IgD-negative memory B cell (primary cell): ENCODE data around the gene RIN3. TPM values are rescaled to one million over a fixed set of nuclear protein-coding genes. Genes with fewer than 3 reads are reported as not detected.

Experiments used
- H3K27ac Mint-ChIP-seq, 3 donors: one replicate each; pipeline ENCODE4 v1.8.0; 2020 to 2022; ENCODE audit warnings: mild to moderate bottlenecking in 3 of 3, mixed read lengths in 3 of 3, moderate library complexity in 1 of 3
- H3K27me3 Mint-ChIP-seq: one replicate; pipeline ENCODE4 v1.8.0; 2021; ENCODE audit warnings: mixed read lengths
- H3K36me3 Mint-ChIP-seq: one replicate; pipeline ENCODE4 v1.8.0; 2020; ENCODE audit warnings: mild to moderate bottlenecking, mixed read lengths
- H3K4me1 Mint-ChIP-seq, 3 donors: one replicate each; pipeline ENCODE4 v1.8.0; 2020 to 2022; ENCODE audit warnings: mixed read lengths in 3 of 3, mild to moderate bottlenecking in 1 of 3
- H3K4me3 Mint-ChIP-seq, 4 donors: one replicate each; pipeline ENCODE4 v1.8.0; 2020 to 2022; ENCODE audit warnings: mild to moderate bottlenecking in 4 of 4, mixed read lengths in 4 of 4, moderate library complexity in 3 of 4
- H3K9me3 Mint-ChIP-seq, 3 donors: one replicate each; pipeline ENCODE4 v1.8.0; 2020 to 2021; ENCODE audit warnings: mixed read lengths in 3 of 3, mild to moderate bottlenecking in 1 of 3
- polyA plus RNA-seq: library from polyadenylated mRNA; unstranded; fragments of 300-500 nt; fragmentation: Illumina TruSeq; gene quantifications from one replicate; pipeline ENCODE4 v1.2.3, GENCODE V29; 2021

RIN3 gene
- polyA plus RNA-seq, 1 donor from 2014 or later: 29.4 TPM

- Mint-ChIP-seq H3K4me1 (peaks cover 43 to 45% (median 45%) of the 10 kb centered on the region in 3 donors), H3K27ac (peak overlapping the region; percentile 87 to 98 (median 97)), H3K9me3 (no peaks in the 10 kb centered on the region)
Measured at GRCh38 chr14:92651758-92652406, 138.3 kb downstream of the RIN3 start.

DNA sequence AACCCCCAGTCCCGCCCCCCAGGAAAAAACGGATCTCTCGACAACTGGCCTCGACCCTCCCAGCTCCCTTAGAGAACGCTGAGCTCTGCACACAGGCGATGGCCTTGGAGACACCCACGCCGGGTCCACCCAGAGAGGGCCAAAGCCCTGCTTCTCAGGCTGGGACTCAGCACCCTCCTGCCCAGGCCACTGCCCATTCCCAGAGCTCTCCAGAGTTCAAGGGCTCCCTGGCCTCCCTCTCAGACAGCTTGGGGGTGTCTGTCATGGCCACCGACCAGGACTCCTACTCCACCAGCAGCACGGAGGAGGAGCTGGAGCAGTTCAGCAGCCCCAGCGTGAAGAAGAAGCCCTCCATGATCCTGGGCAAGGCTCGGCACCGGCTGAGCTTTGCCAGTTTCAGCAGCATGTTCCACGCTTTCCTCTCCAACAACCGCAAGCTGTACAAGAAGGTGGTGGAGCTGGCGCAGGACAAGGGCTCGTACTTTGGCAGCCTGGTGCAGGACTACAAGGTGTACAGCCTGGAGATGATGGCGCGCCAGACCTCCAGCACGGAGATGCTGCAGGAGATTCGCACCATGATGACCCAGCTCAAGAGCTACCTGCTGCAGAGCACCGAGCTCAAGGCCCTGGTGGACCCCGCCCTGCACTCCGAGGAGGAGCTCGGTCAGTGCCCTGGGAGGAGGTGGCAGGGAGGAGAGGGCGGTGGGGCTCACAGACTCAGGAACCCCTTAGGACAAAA lies 139.0 kb downstream of the RIN3 start:
- peak overlapping the region; percentile 87 to 98 (median 97) for H3K27ac Mint-ChIP-seq
- H3K36me3 Mint-ChIP-seq: peaks cover 7% of the 10 kb centered on the region
- H3K27me3 Mint-ChIP-seq: peaks cover 2% of the 10 kb centered on the region
- no peaks in the 10 kb centered on the region for H3K9me3 Mint-ChIP-seq
- peak overlapping the region; percentile 95 to 99 (median 98) for H3K4me3 Mint-ChIP-seq
- H3K4me1 Mint-ChIP-seq: peaks cover 36 to 47% (median 43%) of the 10 kb centered on the region in 3 donors

More at GRCh38 chr14:92651758-92652406, 138.3 kb downstream of the RIN3 start:
- Mint-ChIP-seq H3K36me3 (peaks cover 7% of the 10 kb centered on the region), H3K4me3 (peak overlapping the region; percentile 95 to 99 (median 98)), H3K27me3 (peaks cover 2% of the 10 kb centered on the region)

DNA sequence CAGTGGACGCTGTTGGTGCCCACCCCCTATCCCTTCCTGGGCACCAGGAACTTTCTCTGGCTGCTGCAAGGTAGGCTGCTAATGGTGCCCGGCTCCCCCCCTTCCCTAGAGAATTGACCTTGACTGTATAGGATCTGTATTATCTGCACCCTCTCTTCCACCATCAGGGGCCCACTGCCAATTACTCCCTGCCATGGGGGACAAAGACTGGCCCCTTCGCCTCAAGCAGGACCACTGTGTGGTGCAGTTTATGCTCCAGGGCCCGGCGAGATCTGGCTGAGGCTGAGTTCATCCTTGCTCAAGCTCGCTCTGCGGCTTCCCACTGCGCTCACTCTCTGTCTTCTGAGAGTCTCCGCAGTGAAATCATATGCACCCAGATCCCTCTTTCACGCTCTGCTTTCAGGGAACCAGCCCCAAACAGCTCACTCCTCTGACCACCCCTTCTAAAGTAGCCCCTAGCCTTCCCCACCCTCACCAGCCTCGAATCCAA lies 139.6 kb downstream of the RIN3 start:
- H3K4me1 Mint-ChIP-seq: peaks cover 35 to 52% (median 47%) of the 10 kb centered on the region in 3 donors
- H3K9me3 Mint-ChIP-seq: no peaks in the 10 kb centered on the region
- peaks cover 2% of the 10 kb centered on the region for H3K27me3 Mint-ChIP-seq
- H3K27ac Mint-ChIP-seq: peak overlapping the region; percentile 87 to 97 (median 96)
- H3K4me3 Mint-ChIP-seq: peak overlapping the region; percentile 95 to 99 (median 98)
- peaks cover 7% of the 10 kb centered on the region for H3K36me3 Mint-ChIP-seq

- Mint-ChIP-seq H3K4me3 (peak overlapping the region; percentile 95 to 99 (median 98)), H3K36me3 (peaks cover 7% of the 10 kb centered on the region), H3K27ac (peak overlapping the region; percentile 67 to 97 (median 87))
Measured at GRCh38 chr14:92654239-92654901, 140.8 kb downstream of the RIN3 start.

DNA sequence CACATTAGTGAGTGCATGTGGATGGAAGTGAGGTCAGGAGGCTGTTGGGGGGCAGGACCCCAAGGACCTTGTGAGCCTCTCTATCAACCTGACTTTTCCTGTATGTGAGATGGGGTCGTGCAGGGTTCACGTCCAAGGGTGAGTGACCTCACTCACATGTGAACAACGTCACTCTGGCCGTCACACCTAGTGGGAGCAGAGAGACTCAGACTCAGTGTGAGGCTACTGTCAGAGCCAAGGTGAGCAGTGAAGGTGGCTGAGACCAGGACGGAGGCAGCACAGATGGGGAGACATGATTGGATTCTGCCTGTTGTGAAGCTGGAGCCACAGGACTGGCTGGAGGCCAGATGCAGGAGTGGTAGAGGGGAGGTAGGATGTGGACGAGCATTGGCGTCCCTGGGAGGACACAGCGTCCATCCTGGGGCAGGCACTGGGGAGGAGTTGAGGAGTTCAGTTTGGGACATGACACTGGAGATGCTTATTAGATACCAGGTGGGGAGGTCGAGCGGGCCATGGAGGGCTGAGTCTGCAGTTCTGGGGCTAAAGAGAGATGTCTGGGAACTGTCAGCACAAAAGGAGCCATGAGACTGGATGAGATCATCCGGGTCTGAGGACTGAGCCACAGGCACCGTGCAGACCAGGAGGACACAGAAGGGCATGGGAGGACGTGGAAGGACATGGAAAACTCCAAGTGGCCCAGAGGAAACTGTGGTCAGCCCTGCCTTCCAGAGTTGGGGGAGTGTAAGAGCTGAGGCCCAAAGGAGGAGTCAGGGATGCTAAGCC lies 142.0 kb downstream of the RIN3 start:
- peaks cover 2% of the 10 kb centered on the region for H3K27me3 Mint-ChIP-seq
- H3K4me3 Mint-ChIP-seq: peak overlapping the region; percentile 18 to 99 (median 80)
- peak overlapping the region; percentile 36 to 95 (median 87) for H3K27ac Mint-ChIP-seq
- H3K36me3 Mint-ChIP-seq: peaks cover 9% of the 10 kb centered on the region
- peaks cover 45 to 66% (median 59%) of the 10 kb centered on the region in 3 donors for H3K4me1 Mint-ChIP-seq
- no peaks in the 10 kb centered on the region for H3K9me3 Mint-ChIP-seq

More at GRCh38 chr14:92654239-92654901, 140.8 kb downstream of the RIN3 start:
- no peaks in the 10 kb centered on the region for H3K9me3 Mint-ChIP-seq
- H3K4me1 Mint-ChIP-seq: peaks cover 35 to 58% (median 55%) of the 10 kb centered on the region in 3 donors
- peaks cover 2% of the 10 kb centered on the region for H3K27me3 Mint-ChIP-seq

DNA sequence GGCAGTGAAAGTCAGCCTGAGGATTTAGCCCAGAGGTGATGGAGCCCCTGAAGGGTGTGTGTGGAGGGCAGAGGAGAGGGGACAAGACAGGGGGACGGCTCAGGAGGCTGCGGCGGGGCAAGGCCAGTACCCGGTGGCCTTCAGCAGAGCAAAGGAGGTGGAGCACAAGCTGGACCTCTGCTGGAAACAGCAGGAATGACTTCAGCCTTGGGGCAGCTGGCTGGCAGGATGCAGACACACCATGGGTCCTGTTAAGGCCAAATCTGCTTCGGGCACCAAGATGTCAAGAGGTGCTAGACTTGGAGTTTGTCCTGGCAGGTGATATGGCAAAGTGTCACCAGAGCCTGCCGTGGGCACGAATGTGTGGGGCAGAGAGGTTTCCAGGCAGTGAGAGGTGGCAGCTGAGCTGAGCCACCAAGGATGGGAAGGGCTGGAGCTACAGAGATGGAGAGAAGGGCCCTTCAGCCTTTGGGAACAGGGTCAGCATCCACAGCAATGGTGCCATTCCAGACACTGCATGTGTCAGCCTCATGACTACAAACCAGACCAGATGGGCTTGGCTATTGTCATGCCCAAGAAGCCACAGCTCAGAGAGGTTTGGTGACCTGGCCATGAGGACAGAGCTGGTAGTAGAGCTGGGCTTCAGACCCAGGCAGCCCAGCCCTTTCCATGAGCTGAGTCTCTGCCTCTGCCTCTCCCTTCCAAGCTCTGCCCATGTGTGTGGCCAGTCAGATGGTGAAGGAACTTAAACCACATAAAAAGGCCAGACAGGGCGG lies 142.9 kb downstream of the RIN3 start:
- peaks cover 41 to 62% (median 54%) of the 10 kb centered on the region in 3 donors for H3K4me1 Mint-ChIP-seq
- peaks cover 9% of the 10 kb centered on the region for H3K36me3 Mint-ChIP-seq
- H3K4me3 Mint-ChIP-seq: peak overlapping the region; percentile 4 to 99 (median 78)
- peaks cover 2% of the 10 kb centered on the region for H3K27me3 Mint-ChIP-seq
- H3K9me3 Mint-ChIP-seq: no peaks in the 10 kb centered on the region
- H3K27ac Mint-ChIP-seq: peak overlapping the region; percentile 78 to 95 (median 87)

- Mint-ChIP-seq H3K27ac (peak overlapping the region; percentile 44 to 87 (median 50)), H3K36me3 (peaks cover 12% of the 10 kb centered on the region), H3K27me3 (peaks cover 2% of the 10 kb centered on the region)
Measured at GRCh38 chr14:92657457-92658142, 144.0 kb downstream of the RIN3 start.

DNA sequence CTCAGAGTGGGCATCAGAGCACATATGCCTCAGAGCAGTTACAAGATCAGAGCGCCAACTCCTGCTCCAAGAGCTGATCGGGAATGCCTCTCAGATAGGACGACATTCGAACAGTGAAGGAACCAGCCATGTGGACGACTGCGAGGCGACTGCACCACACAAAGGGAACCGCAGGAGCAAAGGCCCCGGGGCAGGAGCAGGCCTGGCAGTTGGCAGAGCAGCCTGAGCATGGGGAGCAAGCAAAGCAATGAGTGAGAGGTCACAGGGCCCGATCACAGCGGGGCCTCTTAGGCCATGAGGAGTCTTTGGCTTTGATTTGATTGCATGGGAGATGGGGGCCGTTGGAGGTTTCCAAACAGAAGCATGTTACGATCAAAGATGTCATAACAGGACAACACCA lies 144.6 kb downstream of the RIN3 start:
- peaks cover 40 to 67% (median 53%) of the 10 kb centered on the region in 3 donors for H3K4me1 Mint-ChIP-seq
- H3K4me3 Mint-ChIP-seq: peak overlapping the region in 3 of 4 donors; percentile 5 to 83 (median 70)
- peaks cover 2% of the 10 kb centered on the region for H3K27me3 Mint-ChIP-seq
- peaks cover 14% of the 10 kb centered on the region for H3K36me3 Mint-ChIP-seq
- H3K9me3 Mint-ChIP-seq: no peaks in the 10 kb centered on the region
- peak overlapping the region; percentile 44 to 87 (median 65) for H3K27ac Mint-ChIP-seq

More at GRCh38 chr14:92657457-92658142, 144.0 kb downstream of the RIN3 start:
- peaks cover 41 to 67% (median 54%) of the 10 kb centered on the region in 3 donors for H3K4me1 Mint-ChIP-seq
- peak overlapping the region in 3 of 4 donors; percentile 5 to 75 (median 72) for H3K4me3 Mint-ChIP-seq
- no peaks in the 10 kb centered on the region for H3K9me3 Mint-ChIP-seq

DNA sequence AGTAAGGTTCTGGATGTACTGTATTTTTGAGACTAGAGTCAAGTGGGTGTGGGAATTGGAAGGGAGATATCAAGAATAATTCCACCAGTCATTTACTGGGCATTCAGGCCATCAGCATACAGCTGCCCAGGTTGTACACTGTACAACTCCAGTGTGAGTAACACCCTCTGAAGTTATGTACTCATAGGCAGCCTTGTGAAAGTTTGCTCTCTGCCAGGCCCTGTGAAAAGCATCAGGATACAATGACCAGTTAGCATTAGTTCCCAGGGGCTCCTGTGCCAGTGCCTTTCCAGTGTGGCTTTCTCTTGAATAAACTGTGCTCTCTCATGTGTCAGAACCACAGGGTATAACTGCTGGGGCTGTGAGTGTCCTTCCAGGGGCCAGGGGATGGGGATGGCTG lies 145.1 kb downstream of the RIN3 start:
- Mint-ChIP-seq H3K36me3 (peaks cover 13% of the 10 kb centered on the region), H3K4me1 (peaks cover 35 to 64% (median 49%) of the 10 kb centered on the region in 3 donors)

DNA sequence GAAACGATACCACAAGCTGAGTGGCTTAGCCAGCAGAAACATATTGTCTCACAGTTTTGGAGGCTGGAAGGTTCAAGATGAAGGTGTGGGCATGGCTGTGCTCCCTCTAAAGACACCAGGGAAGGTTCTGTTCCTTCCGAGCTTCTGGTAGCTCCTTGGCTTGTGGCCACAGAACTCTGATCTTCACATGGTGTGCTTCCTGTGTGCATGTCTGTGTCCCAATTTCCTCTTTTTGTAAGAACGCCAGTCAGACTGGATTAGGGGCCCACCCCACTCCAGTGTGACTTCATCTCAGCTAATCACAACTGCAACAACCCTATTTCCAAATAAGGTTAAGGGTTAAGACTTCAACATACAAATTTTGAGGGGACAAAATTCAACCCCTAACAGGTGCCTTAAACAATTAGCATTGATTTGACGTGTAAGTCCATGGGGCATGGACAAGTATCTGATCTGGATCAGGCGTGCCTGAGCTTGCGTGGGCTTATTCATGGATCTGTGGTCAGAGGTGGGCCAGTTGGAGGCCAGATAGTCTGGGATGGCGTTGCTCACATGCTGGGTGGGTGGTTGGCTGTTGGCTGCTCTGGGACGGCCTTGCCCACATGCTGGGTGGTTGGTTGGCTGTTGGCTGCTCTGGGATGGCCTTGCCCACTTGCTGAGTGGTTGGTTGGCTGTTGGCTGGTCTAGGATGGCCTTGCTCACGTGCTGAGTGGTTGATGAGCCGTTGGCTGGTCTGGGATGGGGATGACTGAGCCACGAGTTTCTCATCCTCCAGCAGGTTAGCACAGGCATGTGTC lies 146.4 kb downstream of the RIN3 start:
- Mint-ChIP-seq H3K4me3 (peak overlapping the region in 2 of 4 donors; percentile 61 to 74), H3K36me3 (peaks cover 21% of the 10 kb centered on the region), H3K27me3 (peaks cover 2% of the 10 kb centered on the region), H3K4me1 (peaks cover 34 to 66% (median 47%) of the 10 kb centered on the region in 3 donors), H3K27ac (peak overlapping the region; percentile 81 to 87 (median 85)), H3K9me3 (no peaks in the 10 kb centered on the region)

More for the DNA sequence above, 145.1 kb downstream of the RIN3 start:
- peak overlapping the region; percentile 44 to 87 (median 65) for H3K27ac Mint-ChIP-seq
- H3K4me3 Mint-ChIP-seq: peak overlapping the region in 3 of 4 donors; percentile 63 to 83 (median 74)
- H3K9me3 Mint-ChIP-seq: no peaks in the 10 kb centered on the region
- H3K27me3 Mint-ChIP-seq: peaks cover 2% of the 10 kb centered on the region

DNA sequence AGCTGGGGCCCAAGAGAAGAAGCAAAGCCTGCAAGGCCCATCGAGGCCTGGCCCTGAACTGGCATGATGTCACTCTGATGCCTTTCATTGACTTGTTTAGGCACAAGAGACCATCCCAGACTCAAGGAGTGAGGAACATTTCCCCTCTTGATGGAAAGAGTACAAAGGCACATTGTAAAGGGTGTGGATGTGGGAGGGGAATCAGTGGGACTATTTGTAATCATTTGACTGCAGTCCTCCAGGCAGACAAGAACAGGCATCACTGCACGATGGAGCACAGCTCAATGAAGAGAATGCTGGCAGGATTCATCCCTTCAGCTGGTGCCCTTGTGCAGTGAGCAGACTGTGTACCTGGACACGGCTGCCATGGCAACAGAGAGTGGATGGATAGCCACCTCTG lies 147.0 kb downstream of the RIN3 start:
- peak overlapping the region in 1 of 4 donors; percentile 74 for H3K4me3 Mint-ChIP-seq
- H3K36me3 Mint-ChIP-seq: peaks cover 21% of the 10 kb centered on the region
- peaks cover 2% of the 10 kb centered on the region for H3K27me3 Mint-ChIP-seq
- no peaks in the 10 kb centered on the region for H3K9me3 Mint-ChIP-seq
- H3K27ac Mint-ChIP-seq: peak overlapping the region in 2 of 3 donors; percentile 31 to 81
- H3K4me1 Mint-ChIP-seq: peaks cover 34 to 64% (median 46%) of the 10 kb centered on the region in 3 donors

DNA sequence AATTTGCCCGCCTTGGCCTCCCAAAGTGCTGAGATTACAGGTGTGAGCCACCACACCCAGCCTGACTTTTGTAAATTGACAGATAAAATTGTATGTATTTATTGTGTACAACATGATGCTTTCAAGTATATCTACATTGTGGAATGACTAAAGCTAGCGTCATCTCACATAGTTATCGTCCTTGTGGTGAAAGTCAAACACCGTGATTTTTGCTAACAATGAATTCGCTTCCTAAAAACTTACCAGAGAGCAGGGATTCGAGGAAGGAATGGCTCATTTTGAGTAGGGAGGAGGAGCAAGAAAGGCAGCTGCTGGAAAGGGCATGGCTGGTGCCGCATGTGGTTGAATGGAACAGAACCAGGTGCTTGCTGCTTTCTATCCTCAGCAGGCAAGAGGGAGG lies 149.5 kb downstream of the RIN3 start:
- Mint-ChIP-seq H3K9me3 (no peaks in the 10 kb centered on the region), H3K36me3 (peaks cover 19% of the 10 kb centered on the region), H3K27ac (peak overlapping the region in 2 of 3 donors; percentile 40 to 88), H3K4me3 (peak overlapping the region in 1 of 4 donors; percentile 8), H3K4me1 (peaks cover 32 to 56% (median 35%) of the 10 kb centered on the region in 3 donors), H3K27me3 (no peaks in the 10 kb centered on the region)
